Astrocyte of the hippocampus (primary cell): ENCODE results near the gene TMEM38B.
"Not testable (repeated sequence)": the region's sequence is repeated elsewhere in the genome, so short reads cannot be mapped to it uniquely, and the experiment has no call there.

Experiments
- DNase-seq: peaks from one replicate; pipeline ENCODE4 v3.0.0; 2011; ENCODE audit warnings: low read depth, low spot score

The TMEM38B gene

DNA sequence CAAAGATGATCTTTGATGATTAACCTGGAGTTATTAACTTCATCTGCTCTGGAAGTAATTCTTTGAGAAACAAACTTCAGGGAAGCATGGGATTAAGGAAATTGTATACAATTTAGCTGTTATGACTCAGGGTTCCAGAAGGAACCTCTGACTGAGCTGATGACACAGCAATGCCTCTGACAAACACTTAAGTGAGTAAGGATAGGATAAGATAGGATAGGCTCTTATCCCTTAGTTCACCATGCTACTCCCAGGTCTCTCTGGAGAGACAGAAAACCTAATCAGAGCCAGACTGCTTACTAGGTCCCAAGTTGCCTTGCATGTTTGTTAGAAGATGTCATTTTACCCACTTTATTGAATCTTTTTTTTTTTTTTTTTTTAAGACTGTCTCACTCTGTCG lies 12.6 kb upstream of the TMEM38B start:
- DNase-seq, result peak; percentile 16

DNA sequence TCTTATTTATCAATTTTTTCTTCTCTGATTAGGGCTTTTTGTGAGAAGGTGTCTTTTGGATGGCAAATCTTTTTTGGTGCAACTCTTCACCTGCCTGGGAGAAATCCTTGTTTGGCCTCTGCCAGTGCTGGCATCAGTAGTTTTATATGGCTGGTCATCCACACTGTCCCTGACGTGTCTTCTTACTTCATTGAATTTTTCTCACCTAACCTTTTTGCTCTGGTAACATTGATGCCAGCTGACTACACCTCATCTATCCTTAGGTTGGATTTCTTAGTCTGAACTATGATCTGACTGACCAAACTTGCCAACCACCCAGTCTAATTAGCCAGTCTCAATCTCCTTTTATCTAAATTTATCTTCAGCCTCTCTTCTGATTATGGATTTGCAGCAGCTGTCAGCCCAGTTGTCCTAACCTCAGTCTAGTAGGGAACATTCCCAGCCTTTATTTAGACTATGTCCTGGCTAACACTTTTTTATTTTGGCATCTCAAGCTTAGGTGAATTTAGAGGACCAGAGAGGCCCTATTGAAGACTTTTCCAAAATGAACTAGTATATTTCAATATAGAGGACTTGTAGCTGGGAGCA lies 10.6 kb upstream of the TMEM38B start:
- DNase-seq, result no peak

DNA sequence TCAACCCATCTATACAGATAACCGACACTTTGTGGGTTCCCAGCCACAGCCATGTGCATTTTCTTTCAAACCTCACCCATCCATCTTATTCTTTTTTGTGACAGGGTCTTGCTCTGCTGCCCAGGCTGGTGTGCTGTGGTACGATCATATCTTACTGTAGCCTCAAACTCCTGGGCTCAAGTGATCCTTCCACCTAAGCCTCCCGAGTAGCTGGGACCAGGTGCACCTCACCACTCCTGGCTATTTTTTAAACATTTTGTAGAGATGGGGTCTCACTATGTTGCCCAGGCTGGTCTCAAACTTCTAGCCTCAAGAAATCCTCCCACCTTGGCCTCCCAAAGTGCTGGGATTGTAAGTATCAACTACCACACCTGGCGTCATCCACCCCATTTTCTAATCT lies 7.4 kb upstream of the TMEM38B start:
- DNase-seq, result no peak

DNA sequence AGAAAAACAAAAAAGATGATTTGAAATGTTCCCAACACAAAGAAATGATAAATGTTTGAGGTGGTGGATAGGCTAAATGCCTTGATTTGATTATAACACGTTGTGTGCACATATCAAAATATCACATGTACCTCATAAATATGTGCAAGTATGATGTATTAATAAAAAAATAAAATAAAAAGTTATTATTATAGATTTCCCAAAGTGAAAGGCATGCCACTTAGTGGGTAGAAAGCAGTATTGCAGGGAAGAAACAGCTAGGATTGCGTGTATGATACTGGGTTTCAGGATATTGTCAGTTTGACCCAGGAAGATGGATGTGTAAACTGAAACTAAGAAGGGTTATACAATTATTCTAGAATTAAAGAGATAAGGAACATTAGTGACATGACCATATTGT lies 3.6 kb upstream of the TMEM38B start:
- no peak for DNase-seq

DNA sequence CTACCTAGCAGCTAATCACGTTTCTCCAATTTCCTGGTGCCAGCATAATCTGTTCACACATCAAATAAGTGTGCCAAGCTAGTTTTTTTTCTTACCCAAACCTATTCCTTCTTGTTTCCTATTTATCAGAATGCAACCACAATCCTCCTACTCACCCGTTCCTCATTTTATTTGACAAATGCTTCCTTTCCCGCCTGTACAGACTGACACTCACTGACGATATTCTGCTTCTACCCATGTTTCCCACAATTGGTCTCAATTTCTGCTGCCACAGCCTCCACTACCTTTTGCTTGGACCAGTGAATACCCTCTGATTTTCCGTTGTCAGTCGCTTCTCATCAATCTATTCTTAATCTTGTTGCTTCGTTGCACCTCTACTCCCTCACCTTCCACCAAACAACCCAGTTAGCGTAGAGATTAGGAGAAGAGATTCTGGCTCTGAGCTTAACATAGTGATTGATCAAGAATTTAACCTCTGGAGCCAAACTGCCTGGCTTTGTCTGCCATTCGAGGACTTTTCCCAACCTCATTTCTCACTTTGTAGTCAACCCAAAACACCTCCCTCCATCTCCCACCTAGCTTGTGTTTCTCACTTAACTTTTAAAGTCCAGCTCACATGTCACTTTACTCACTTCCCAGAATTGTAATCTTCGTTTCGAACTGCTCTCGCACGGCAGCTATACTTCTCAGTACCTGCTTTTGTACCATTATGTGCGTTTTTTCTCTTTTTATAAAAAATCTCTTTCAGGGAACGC lies 729 bp upstream of the TMEM38B start:
- peak; percentile 20 for DNase-seq

DNA sequence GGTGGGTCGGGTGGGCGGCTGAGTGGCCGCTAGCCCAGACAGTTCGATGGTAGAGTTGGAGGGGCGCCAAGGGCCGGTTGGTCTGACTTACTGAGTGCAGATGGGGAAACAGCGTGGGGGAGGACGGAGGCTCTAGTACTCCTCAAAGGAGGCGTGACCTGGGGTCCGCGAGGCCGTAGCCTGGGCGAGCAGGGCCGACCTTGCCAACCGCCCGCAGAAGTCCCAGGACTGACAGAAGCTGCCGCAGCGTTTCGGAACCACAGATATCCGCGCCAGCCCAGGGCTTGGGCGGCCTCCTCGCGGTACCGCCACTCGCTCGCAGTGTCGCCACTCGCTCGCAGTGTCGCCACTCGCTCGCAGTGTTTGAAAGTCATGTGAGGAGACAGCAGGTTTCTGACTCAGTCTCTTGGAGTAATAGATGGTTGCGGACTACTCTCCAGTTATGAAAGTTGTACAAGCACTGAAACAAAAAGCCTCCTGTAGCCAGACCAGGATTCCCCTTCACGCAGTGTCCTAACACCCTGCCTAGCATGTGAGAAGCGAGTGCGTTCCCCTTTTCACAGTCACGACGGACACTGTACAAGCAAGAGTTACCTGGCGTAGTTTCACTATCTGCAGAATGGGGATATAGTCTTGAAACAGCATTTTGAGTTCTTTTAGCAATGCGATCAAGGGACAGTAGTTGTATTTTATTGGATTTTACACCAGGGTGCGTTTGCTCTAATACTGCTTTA lies 674 bp downstream of the TMEM38B start:
- DNase-seq, result peak; percentile 67

DNA sequence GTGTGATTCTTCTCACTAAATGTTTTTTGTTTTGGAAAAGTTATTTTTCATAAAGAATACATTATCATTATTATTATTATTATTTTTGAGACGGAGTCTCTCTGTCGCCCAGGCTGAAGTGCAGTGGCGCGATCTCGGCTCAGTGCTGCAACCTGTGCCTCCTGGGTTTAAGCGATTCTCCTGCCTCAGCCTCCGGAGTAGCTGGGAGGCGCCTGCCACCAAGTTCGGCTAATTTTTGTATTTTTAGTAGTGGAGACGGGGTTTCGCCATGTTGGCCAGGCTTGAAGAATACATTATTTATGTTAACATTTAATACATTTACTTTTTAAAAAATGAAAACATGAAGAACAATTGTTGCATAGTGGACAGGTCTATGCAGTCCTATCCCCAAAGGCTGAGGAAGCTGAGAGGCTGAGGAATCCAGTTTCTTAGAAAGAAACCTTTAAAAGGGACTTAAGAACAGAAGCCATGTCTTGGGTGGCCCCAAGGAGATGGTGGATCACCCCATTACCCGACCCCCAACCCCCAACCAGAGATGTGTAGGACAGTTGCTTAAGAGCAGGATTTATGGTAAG lies 2.0 kb downstream of the TMEM38B start:
- no peak for DNase-seq

DNA sequence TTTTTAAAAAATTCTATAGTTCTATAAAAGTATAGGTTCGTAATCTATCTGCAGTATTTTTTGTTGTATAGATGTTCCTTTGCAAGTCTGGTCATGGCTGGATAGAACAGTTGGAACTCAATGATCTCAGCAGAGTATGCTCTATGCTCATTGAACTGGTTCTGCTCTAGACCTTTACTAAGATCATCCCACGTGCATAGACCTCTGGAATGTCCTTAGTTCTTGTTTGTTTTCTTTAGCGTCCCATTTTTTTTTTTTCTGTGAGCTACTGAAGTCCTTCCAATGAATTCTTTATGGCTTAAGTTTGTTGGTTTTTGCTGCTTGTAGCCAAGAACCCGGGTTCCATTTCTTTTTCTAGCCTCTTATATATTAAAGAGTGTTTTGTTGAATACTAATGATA lies 3.5 kb downstream of the TMEM38B start:
- DNase-seq, result peak; percentile 54

DNA sequence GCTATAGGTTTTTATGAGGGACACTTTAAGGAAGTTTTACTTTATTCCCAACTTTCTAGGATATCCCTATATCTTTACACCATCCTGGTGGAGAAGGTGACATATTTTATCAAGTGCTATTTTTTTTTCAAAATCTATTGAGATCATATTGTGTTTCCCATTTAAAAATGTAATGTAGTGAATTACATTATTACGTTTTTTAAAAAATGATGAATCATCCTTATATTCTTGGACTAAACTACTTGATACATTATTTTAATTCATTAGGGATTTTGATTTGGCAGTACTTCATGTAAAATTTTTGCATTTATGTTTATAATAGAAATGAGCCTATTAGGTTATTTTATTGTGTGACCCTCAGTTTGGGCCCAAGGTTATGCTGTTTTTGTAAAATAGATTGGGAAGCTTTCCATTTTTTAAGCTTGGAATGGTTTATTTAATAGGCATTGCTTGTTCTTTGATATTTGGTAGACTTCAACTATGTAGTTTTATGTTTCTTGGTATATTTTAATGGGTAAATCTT lies 4.1 kb downstream of the TMEM38B start:
- no peak for DNase-seq

DNA sequence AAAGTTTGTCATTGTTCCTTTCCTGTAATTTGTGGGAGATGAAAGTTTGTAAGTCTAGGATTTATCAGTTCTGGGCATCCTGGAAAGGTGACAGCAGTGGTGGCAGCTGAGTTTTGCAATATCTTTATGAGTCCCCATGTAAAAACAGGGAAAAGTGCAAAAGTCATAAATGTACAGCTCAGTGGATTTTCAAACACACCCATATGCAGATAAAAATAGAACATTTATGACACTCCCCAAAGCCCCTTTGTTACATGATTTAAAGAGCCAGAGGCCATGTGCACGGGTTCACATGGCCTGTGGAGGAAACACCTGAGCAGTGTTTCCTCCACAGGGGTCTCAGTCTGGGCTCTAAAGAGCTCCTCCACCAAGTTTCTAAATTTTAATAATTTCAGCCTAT lies 6.3 kb downstream of the TMEM38B start:
- DNase-seq, result no peak

DNA sequence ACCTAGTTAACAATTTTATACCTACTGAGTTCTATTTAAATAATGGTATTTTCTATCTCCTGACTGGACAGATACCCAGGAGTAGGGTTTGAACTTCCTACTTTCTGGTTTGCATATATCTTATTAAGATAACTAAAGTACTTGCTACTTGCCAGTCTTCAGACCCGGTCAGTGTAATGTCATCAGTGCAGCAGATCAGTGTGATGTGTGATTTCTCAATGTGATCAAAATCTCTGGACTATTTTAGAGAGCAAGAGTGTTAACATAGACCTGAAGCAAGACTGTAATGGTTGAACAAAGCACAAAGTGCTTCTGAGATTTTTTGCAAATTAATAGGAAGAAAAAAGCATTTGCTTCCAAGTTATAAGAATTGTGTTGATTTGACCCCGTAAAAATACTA lies 6.8 kb downstream of the TMEM38B start:
- DNase-seq, result no peak

DNA sequence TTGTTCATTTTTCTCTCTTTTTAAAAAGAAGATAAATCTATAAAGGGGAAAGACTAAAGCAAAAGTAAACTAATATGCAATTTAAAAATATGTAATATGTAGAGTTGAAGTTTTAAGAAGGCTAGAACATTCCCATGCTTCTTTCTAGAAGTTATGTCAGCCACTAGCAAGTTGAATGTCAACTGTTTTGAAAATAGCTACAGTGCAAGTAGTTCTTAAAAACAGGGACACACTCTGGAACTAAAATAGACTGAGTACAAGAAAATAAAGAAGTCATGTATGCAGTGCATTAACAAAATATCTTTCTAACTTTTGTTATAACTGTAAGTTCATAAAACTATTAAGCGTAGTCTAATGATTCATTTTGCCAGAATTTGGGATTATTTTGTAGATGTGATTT lies 7.9 kb downstream of the TMEM38B start:
- DNase-seq, result no peak

DNA sequence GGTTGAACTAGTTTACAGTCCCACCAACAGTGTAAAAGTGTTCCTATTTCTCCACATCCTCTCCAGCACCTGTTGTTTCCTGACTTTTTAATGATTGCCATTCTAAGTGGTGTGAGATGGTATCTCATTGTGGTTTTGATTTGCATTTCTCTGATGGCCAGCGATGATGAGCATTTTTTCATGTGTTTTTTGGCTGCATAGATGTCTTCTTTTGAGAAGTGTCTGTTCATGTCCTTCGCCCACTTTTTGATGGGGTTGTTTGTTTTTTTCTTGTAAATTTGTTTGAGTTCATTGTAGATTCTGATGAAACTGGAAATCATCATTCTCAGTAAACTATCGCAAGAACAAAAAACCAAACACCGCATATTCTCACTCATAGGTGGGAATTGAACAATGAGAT lies 9.3 kb downstream of the TMEM38B start:
- not testable (repeated sequence) for DNase-seq

DNA sequence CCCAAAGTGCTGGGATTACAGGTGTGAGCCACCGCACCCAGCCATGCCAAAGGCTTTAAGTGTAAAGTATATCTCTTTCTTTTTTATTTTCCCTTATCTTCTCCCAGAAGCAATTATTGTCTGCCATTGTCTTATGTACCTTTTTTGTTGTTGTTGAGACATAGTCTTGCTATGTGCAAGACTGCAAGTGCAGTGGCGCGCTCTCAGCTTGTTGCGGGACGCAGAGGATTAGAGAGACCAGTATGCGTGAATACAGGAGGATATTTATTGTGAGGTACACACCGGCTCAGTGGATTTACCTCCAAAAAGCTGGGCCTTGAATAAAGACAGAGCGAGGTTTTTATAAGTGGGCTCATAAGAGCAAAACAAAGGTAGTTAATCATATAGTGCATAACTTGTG lies 11.8 kb downstream of the TMEM38B start:
- DNase-seq, result no peak

DNA sequence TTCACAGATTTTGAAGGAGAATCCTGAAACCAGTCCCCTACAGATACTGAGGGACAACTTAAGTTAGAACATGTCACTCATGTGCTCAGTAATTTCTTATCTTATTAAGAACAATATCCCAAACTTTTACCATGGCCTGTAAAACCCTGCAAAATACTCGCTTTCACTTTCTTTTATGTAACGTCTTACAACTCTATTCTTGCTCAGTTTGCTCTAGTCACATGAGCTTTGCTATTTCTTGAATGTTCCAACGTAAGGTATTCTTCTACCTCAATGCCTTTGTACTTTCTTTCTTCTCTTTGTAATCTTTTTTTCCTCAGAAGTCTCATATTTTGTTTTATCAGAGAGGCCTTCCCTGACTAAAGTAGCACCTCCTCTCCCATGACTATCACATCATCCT lies 14.1 kb downstream of the TMEM38B start:
- no peak for DNase-seq

DNA sequence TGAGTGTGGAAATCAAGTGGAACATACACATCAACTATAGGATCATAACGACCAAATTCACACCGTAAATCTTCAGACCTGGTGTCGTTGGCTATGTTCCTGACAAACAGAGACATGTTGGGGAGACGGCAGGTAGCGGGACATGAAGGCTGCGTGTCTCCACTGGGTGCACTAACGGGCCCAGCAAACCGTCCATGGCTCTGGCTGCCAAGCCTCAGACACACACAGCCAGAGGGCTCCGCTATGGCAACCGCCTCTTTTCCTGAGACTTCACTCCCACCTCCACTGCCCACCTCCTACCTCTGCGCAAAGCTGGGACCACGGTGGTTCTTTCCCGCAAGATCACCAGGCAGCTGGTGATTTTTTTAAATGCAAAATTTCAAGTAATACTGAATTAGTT lies 16.3 kb downstream of the TMEM38B start:
- DNase-seq, result no peak

DNA sequence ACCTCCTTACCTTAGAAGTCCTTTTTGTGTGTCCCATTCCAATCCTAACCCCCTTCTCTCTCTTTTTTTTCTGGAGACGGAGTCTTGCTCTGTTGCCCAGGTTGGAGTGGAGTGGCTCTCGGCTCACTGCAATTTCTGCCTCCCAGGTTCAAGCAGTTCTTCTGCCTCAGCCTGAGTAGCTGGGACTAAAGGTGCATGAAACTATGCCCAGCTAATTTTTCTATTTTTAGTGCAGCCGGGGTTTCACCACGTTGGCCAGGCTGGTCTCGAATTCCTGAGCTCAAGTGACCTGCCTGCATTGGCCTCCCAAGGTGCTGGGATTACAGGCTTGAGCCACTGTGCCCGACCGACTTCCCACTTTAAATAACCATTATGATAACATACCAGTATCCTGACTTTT lies 17.5 kb downstream of the TMEM38B start:
- DNase-seq, result no peak

DNA sequence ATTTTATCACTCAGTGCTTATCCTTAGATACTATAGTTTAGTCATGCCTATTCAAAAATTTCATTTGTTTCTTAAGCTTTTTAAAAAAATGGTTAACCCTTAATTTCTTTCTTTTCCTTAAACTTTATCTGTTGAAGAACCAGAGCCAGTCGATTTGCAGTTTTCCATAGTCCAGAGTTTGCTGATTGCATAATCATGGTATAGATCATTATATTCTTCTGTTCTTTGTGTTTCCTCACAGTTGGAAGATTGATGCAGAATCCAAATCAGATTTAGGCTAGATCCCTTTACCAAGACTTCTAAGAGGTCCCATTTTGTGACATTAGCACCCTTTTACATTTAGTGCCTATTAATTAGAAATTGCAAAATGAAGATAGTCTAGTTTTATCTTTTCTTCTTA lies 18.0 kb downstream of the TMEM38B start:
- DNase-seq, result no peak

DNA sequence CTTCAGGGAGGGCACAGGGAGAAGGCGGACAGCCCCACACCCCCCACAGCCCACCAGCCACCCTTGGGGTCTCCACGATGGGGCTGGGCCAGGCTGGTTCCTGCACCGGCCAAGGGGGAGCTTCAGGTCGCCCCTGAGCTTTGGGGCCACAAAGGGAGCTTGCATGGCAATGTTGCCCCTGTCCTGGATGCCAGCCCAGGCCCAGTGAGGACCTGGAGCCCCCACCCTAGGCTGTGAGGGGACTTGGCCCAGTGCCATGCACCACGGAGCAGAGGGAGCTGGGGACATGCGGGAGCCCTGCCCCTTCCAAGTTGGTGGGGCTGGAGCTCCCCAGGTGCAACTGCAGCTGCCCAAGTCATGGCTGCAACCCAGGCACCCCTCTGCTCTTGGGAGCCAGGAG lies 18.4 kb downstream of the TMEM38B start:
- DNase-seq, result no peak

DNA sequence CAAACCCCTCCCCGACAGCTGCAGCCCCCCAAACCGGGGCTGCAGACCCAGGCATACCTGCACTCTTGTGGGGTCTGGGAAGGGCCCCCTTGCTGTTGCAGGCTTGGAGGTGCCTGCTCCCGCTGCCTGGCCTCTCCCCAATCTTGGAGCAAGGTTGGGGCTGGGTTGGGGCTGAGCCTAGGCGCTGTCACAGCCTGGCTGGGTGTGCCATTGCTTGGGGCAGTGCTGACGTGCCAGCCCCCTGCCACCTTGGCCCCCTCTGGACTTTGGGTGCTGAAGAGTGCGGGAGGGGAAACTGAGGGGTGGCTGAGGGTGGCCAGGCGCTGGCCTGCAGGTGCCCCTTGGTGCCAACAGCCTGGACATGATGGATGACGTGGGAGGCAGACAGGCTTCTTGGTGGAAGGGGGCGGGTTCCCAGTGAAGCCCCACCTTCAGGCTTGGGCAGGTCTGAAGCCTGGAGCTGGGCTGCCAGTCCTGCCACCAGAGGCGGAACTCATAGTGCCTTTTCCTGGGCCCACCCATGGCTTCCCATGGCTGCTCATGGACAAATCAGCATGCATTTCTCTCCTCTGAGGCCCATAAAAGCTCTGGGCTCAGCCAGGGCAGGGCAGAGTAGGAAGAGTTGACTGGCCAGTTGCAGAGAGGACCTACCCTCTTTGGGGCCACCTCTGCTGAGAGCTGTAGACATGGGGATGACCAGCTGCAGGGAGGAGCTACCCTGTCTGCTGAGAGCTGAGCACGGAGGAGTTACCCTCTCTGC lies 19.1 kb downstream of the TMEM38B start:
- no peak for DNase-seq

DNA sequence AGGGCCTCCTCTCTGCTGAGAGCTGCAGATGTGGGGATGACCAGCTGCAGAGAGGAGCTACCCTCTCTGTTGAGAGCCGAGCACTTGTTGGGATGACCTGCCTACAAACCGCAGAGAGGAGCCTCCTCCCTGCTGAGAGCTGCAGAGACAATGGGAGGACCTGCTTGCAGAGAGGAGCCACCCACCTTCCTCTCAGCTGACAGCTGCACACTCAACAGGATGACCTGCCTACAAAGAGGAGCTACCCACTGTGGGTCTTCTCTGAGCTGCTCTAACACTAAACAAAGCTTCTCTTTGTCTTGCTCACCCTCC lies 19.6 kb downstream of the TMEM38B start:
- DNase-seq, result no peak

DNA sequence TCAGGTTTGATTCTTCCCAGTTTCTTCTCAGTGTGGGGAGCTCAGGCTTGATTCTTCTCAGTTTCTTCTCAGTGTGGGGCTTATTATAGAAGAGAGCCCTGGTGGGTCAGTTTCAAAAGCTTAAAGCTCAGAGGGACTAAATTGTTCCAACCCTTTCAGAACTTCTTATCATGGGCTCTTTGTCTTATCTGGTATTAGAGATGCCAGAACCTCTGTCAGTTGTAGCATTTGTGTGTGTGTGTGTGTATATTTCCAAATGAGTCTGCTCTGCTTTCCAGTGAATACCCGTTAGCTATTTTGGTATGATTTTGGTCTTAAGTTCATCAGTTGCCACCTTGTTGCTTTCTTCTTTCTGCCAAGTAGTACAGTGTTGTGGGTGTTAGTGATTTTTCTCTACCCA lies 21.8 kb downstream of the TMEM38B start:
- no peak for DNase-seq
